Caco-2 (cell line): Measurements from ENCODE around the gene SERPINA12. TPM values are rescaled to one million over a fixed set of nuclear protein-coding genes. Genes with fewer than 3 reads are reported as not detected.

ENCODE experiments used
- BruUV-seq: library from RNA; stranded (reverse); fragments of 400-500 nt; replicated peaks from 2 replicates; lab custom pipeline; 2021; lab: Mats Ljungman, UMichigan
- CTCF ChIA-PET: fragments of 300-600 bp; sonication (Branson Sonifier 250); formaldehyde crosslinking; loops from one replicate; lab custom pipeline; 2022; ENCODE audit warnings: antibody characterized with exemption; lab: Charles Lee
- POLR2A ChIA-PET: fragments of 300-600 bp; sonication (Branson Sonifier 250); formaldehyde crosslinking; loops from one replicate; lab custom pipeline; 2022; ENCODE audit warnings: antibody characterized with exemption; lab: Charles Lee
- DNase-seq, 2 experiments: peaks; one replicate each; pipeline versions ENCODE4 v3.0.0 to v3.0.0-alpha.2; 2020 to 2022
- H3K27me3 ChIP-seq: replicated peaks from 2 replicates; pipeline ENCODE4 v1.6.0; 2011; ENCODE audit warnings: low read length; ENCODE audit not compliant: control insufficient read depth, insufficient read depth
- H3K36me3 ChIP-seq: 2 replicates; pipeline ENCODE4 v1.5.1; 2011; ENCODE audit warnings: low read length; ENCODE audit not compliant: control insufficient read depth, insufficient read depth
- H3K4me1 ChIP-seq: fragments of 250-450 bp; sonication (Bioruptor Pico); 2 replicates; pipeline ENCODE4 v1.5.1; 2020; ENCODE audit warnings: mild to moderate bottlenecking
- H3K4me3 ChIP-seq: 2 replicates; pipeline ENCODE4 v1.5.1; 2011; ENCODE audit warnings: low read depth, mild to moderate bottlenecking, control low read depth, low read length
- H3K9me3 ChIP-seq: fragments of 250-450 bp; sonication (Bioruptor Pico); 2 replicates; pipeline ENCODE4 v1.5.1; 2020; ENCODE audit warnings: mild to moderate bottlenecking, moderate library complexity
- H3K27ac Mint-ChIP-seq: one replicate; pipeline ENCODE4 v1.8.0; 2022; ENCODE audit warnings: mixed read lengths; ENCODE audit not compliant: unreplicated experiment
- H3K27me3 Mint-ChIP-seq: one replicate; pipeline ENCODE4 v1.8.0; 2022; ENCODE audit warnings: mixed read lengths; ENCODE audit not compliant: insufficient read depth, unreplicated experiment
- H3K36me3 Mint-ChIP-seq: one replicate; pipeline ENCODE4 v1.8.0; 2022; ENCODE audit warnings: mild to moderate bottlenecking, mixed read lengths; ENCODE audit not compliant: insufficient read depth, unreplicated experiment
- H3K4me1 Mint-ChIP-seq: one replicate; pipeline ENCODE4 v1.8.0; 2022; ENCODE audit warnings: low read depth, mixed read lengths; ENCODE audit not compliant: unreplicated experiment
- H3K4me3 Mint-ChIP-seq: one replicate; pipeline ENCODE4 v1.8.0; 2022; ENCODE audit warnings: mild to moderate bottlenecking, moderate library complexity, mixed read lengths; ENCODE audit not compliant: unreplicated experiment
- H3K9me3 Mint-ChIP-seq: one replicate; pipeline ENCODE4 v1.8.0; 2022; ENCODE audit warnings: mixed read lengths; ENCODE audit not compliant: unreplicated experiment
- intact Hi-C: fragments of 100-400 bp; cut with micrococcal nuclease; formaldehyde crosslinking; loops from one replicate; pipeline ENCODE4 v1.10.0; 2022; ENCODE audit not compliant: unreplicated experiment
- total RNA-seq: library from RNA; stranded (reverse); gene quantifications from 2 replicates; pipeline ENCODE4 v1.2.3, GENCODE V29; 2022
- TF ChIP-seq, protein P1 (sequence below), 2 experiments: fragments of 200-600 bp in 1 of 2; IDR thresholded peaks; 1 replicate in 1 of 2; 2 replicates in 1 of 2; pipeline versions ENCODE4 v1.5.1 to v1.8.0; 2011 to 2022; ENCODE audit warnings: antibody characterized with exemption in 1 of 2, control low read depth in 1 of 2, inconsistent platforms in 1 of 2, low read depth in 1 of 2, low read length in 1 of 2, mild to moderate bottlenecking in 1 of 2, moderate library complexity in 1 of 2; ENCODE audit not compliant: insufficient read depth in 1 of 2, severe bottlenecking in 1 of 2, unreplicated experiment in 1 of 2

SERPINA12 gene
- total RNA-seq, 1 experiment from 2014 or later: not detected

DNA sequence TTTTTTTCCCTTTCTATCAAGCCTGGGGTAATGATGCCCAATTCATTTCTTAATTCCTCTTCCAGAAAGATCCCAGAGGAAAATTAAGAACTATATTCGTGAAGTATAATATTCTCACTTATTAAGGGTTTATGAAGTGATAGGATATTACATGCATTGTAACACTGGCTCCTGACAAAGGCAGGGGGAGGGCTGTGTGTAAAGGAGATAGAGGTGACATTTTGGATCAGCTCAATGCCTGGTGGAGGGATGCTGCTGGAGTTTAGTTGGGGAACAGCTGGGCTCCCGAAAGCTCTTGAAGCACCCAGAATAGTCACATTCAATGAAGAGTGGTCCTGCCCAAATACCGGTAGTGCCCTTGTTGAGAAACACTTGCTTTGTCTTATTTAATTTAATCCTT, 57.4 kb downstream of the SERPINA12 start:
- intact Hi-C loops: no loop called here
- Mint-ChIP-seq H3K36me3 (no peaks in the 10 kb centered on the region), H3K4me1 (peaks cover 13% of the 10 kb centered on the region), H3K4me3 (no peak overlapping the region), H3K9me3 (no peaks in the 10 kb centered on the region), H3K27ac (no peak overlapping the region), H3K27me3 (no peaks in the 10 kb centered on the region)
- POLR2A ChIA-PET: no interaction called here
- TF ChIP-seq, protein P1, sequence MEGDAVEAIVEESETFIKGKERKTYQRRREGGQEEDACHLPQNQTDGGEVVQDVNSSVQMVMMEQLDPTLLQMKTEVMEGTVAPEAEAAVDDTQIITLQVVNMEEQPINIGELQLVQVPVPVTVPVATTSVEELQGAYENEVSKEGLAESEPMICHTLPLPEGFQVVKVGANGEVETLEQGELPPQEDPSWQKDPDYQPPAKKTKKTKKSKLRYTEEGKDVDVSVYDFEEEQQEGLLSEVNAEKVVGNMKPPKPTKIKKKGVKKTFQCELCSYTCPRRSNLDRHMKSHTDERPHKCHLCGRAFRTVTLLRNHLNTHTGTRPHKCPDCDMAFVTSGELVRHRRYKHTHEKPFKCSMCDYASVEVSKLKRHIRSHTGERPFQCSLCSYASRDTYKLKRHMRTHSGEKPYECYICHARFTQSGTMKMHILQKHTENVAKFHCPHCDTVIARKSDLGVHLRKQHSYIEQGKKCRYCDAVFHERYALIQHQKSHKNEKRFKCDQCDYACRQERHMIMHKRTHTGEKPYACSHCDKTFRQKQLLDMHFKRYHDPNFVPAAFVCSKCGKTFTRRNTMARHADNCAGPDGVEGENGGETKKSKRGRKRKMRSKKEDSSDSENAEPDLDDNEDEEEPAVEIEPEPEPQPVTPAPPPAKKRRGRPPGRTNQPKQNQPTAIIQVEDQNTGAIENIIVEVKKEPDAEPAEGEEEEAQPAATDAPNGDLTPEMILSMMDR (IDR thresholded peaks at IDR 0.05; ENCODE audit: insufficient read depth in 1 of 2, low read depth in 1 of 2, low read length in 1 of 2, severe bottlenecking in 1 of 2, unreplicated experiment in 1 of 2): no peak
- H3K36me3 ChIP-seq: no peaks in the 10 kb centered on the region
- no peak for DNase-seq
- H3K27me3 ChIP-seq: no peaks in the 10 kb centered on the region
- CTCF ChIA-PET: no interaction called here
- H3K9me3 ChIP-seq: no peaks in the 10 kb centered on the region
- no peak overlapping the region for H3K4me3 ChIP-seq
- H3K4me1 ChIP-seq: 0 out of 2 replicates have a peak, but pooled peaks cover 6% of the 10 kb centered on the region
- BruUV-seq: no TSS peak

DNA sequence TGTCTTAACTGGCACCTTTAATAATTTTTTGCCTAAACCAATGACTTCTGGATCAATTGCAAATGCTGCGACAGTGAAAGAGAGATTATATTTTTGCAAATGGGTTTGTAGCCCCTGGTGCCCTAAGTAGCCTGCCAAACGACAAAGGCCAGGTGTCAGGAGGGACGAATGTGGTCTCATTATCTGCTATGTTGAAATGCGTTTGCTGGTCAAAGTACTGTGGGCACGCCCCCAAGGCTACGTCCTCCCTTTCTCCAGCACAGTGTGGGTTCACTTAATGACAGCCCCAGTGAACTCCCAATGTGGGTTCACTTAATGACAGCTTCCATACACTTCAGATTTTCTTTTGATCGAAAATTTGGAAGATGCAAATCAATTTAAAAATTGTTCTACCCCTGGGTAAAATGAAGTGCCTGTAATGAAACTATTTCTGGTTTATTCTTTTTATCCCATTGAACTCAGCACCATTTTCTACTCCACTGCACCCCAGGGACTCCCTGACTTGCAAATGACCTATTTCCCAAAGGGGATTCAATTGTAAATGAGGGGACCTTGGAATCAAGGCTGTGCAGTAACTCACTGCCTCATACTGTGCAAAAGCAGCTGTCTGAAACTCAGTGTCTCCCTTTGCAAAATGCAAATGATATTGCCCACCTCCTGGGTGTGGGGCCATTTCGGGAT, 58.0 kb downstream of the SERPINA12 start:
- Histone ChIP-seq H3K36me3 (no peaks in the 10 kb centered on the region), H3K4me1 (0 out of 2 replicates have a peak, but pooled peaks cover 6% of the 10 kb centered on the region), H3K4me3 (no peak overlapping the region), H3K9me3 (no peaks in the 10 kb centered on the region), H3K27me3 (no peaks in the 10 kb centered on the region)
- peak in 1 of 2 experiments; percentile 17 for DNase-seq
- CTCF ChIA-PET: interaction anchor here (1.6 kb wide), 1 partner anchor 17 kb away, joined by 4 read pairs; no protein-coding TSS in a partner anchor
- Mint-ChIP-seq H3K4me3 (no peak overlapping the region), H3K9me3 (no peaks in the 10 kb centered on the region), H3K36me3 (no peaks in the 10 kb centered on the region), H3K4me1 (peaks cover 13% of the 10 kb centered on the region), H3K27me3 (no peaks in the 10 kb centered on the region), H3K27ac (no peak overlapping the region)
- no TSS peak for BruUV-seq
- intact Hi-C loops: no loop called here
- TF ChIP-seq, protein P1 (IDR thresholded peaks at IDR 0.05; ENCODE audit: insufficient read depth in 1 of 2, low read depth in 1 of 2, low read length in 1 of 2, severe bottlenecking in 1 of 2, unreplicated experiment in 1 of 2): no peak
- POLR2A ChIA-PET: no interaction called here

DNA sequence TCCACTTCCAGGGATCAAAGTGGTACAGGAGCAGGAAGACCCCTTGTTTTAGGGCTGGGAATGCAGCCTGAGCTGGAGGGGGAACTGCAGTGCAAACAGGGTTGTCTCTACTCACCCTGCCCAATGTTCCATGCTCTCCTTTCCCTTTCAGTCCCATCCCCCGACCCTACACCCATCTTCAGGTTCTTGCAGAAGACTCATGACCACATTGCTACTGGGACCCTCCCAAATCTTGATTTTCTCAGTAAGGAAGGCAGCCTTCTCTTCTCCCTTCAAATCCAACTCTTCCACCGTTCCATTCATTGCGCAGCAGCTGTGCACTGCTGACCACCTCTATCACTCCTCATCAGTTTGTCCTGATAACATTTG, 58.6 kb downstream of the SERPINA12 start:
- Mint-ChIP-seq H3K4me3 (no peak overlapping the region), H3K27me3 (no peaks in the 10 kb centered on the region)

More for the DNA sequence above, 58.6 kb downstream of the SERPINA12 start:
- Histone ChIP-seq H3K4me1 (0 out of 2 replicates have a peak, but pooled peaks cover 6% of the 10 kb centered on the region), H3K27me3 (no peaks in the 10 kb centered on the region), H3K9me3 (no peaks in the 10 kb centered on the region), H3K36me3 (no peaks in the 10 kb centered on the region), H3K4me3 (no peak overlapping the region)
- DNase-seq: no peak
- TF ChIP-seq, protein P1 (IDR thresholded peaks at IDR 0.05; ENCODE audit: insufficient read depth in 1 of 2, low read depth in 1 of 2, low read length in 1 of 2, severe bottlenecking in 1 of 2, unreplicated experiment in 1 of 2): no peak
- POLR2A ChIA-PET: no interaction called here
- intact Hi-C loops: no loop called here
- H3K9me3 Mint-ChIP-seq: no peaks in the 10 kb centered on the region
- no TSS peak for BruUV-seq
- CTCF ChIA-PET: interaction anchor here (1.6 kb wide), 1 partner anchor 17 kb away, joined by 4 read pairs; no protein-coding TSS in a partner anchor
- no peak overlapping the region for H3K27ac Mint-ChIP-seq
- H3K4me1 Mint-ChIP-seq: peaks cover 13% of the 10 kb centered on the region
- no peaks in the 10 kb centered on the region for H3K36me3 Mint-ChIP-seq
